WTC11 (cell line): Measurements from ENCODE around the gene DOCK1. TPM values are rescaled to one million over a fixed set of nuclear protein-coding genes. Genes with fewer than 3 reads are reported as not detected.
A peak's percentile ranks its signal among the peaks of the same experiment; 100 is the strongest.

Source experiments
- ATAC-seq: fragments of 200-7000 bp; cut with Tn5 transposase; 2 replicates; pipeline ENCODE4 v1.10.0; 2021; ENCODE audit warnings: mild to moderate bottlenecking, moderate library complexity
- CTCF ChIA-PET: fragments of 300-600 bp; sonication (Branson Sonifier 250); formaldehyde crosslinking; loops from one replicate; lab custom pipeline; 2021; ENCODE audit warnings: antibody characterized with exemption; lab: Charles Lee
- POLR2A ChIA-PET: fragments of 350-600 bp; sonication (Branson Sonifier 250); formaldehyde crosslinking; loops from one replicate; lab custom pipeline; 2021; ENCODE audit warnings: antibody characterized with exemption; lab: Charles Lee
- DNase-seq: peaks from one replicate; pipeline ENCODE4 v3.0.0; 2021; ENCODE audit warnings: low spot score
- H3K27ac Mint-ChIP-seq: 2 replicates; pipeline ENCODE4 v1.8.0; 2021; ENCODE audit warnings: mixed read lengths
- H3K27me3 Mint-ChIP-seq: 2 replicates; pipeline ENCODE4 v1.8.0; 2021; ENCODE audit warnings: low read depth, mild to moderate bottlenecking, moderate library complexity, mixed read lengths
- H3K36me3 Mint-ChIP-seq: 2 replicates; pipeline ENCODE4 v1.8.0; 2021; ENCODE audit warnings: mixed read lengths
- H3K4me1 Mint-ChIP-seq: 2 replicates; pipeline ENCODE4 v1.8.0; 2022; ENCODE audit warnings: mixed read lengths
- H3K4me3 Mint-ChIP-seq: 2 replicates; pipeline ENCODE4 v1.8.0; 2021; ENCODE audit warnings: mild to moderate bottlenecking, moderate library complexity, mixed read lengths
- H3K9me3 Mint-ChIP-seq: 2 replicates; pipeline ENCODE4 v1.8.0; 2021; ENCODE audit warnings: mixed read lengths
- ARID4B ChIP-seq: sonication (generic); formaldehyde crosslinking; IDR thresholded peaks from 2 replicates; pipeline ENCODE4 v1.8.0; 2023; ENCODE audit warnings: missing genetic modification reagents, mild to moderate bottlenecking, borderline replicate concordance
- ATF1 ChIP-seq: sonication (generic); formaldehyde crosslinking; IDR thresholded peaks from 2 replicates; pipeline ENCODE4 v1.8.1; 2023; ENCODE audit warnings: mild to moderate bottlenecking, moderate library complexity, missing genetic modification reagents
- FOXP1 ChIP-seq: sonication (generic); formaldehyde crosslinking; IDR thresholded peaks from 2 replicates; pipeline ENCODE4 v1.8.0; 2022; ENCODE audit warnings: missing genetic modification reagents, mild to moderate bottlenecking, moderate library complexity, borderline replicate concordance
- GRHL2 ChIP-seq: fragments of 250-450 bp; sonication (Bioruptor Pico); IDR thresholded peaks from 2 replicates; pipeline ENCODE4 v1.8.0; 2022; ENCODE audit warnings: mild to moderate bottlenecking, moderate library complexity; ENCODE audit not compliant: insufficient replicate concordance, severe bottlenecking
- HMGXB4 ChIP-seq: sonication (generic); formaldehyde crosslinking; IDR thresholded peaks from 2 replicates; pipeline ENCODE4 v1.8.1; 2023; ENCODE audit warnings: mild to moderate bottlenecking, moderate library complexity, missing genetic modification reagents
- JAZF1 ChIP-seq: fragments of 250-450 bp; sonication (Bioruptor Pico); IDR thresholded peaks from 2 replicates; pipeline ENCODE4 v1.9.0; 2021; ENCODE audit warnings: moderate library complexity, mild to moderate bottlenecking, inconsistent platforms
- KAT7 ChIP-seq: sonication (generic); formaldehyde crosslinking; IDR thresholded peaks from 2 replicates; pipeline ENCODE4 v1.8.1; 2023; ENCODE audit warnings: missing genetic modification reagents, mild to moderate bottlenecking, borderline replicate concordance
- MXD4 ChIP-seq: fragments of 250-450 bp; sonication (Bioruptor Pico); IDR thresholded peaks from 2 replicates; pipeline ENCODE4 v1.8.0; 2021; ENCODE audit warnings: mild to moderate bottlenecking, moderate library complexity, borderline replicate concordance
- MYBL2 ChIP-seq: sonication (generic); formaldehyde crosslinking; IDR thresholded peaks from 2 replicates; pipeline ENCODE4 v1.8.1; 2023; ENCODE audit warnings: mild to moderate bottlenecking, moderate library complexity, missing genetic modification reagents
- TEAD4 ChIP-seq: sonication (generic); formaldehyde crosslinking; IDR thresholded peaks from 2 replicates; pipeline ENCODE4 v1.8.0; 2022; ENCODE audit warnings: mild to moderate bottlenecking, missing genetic modification reagents
- USF1 ChIP-seq: sonication (generic); formaldehyde crosslinking; IDR thresholded peaks from 2 replicates; pipeline ENCODE4 v1.8.0; 2022; ENCODE audit warnings: mild to moderate bottlenecking, missing genetic modification reagents
- ZNF138 ChIP-seq: sonication (generic); formaldehyde crosslinking; conservative IDR thresholded peaks from 2 replicates; pipeline ENCODE4 v1.8.1; 2022; ENCODE audit warnings: mild to moderate bottlenecking, moderate library complexity, missing genetic modification reagents
- ZNF317 ChIP-seq: sonication (generic); formaldehyde crosslinking; IDR thresholded peaks from 2 replicates; pipeline ENCODE4 v1.8.1; 2023; ENCODE audit warnings: low read depth, mild to moderate bottlenecking, moderate library complexity, missing genetic modification reagents, borderline replicate concordance
- total RNA-seq: library from RNA; stranded (reverse); gene quantifications from 3 replicates; pipeline ENCODE4 v1.2.3, GENCODE V29; 2021
- TF ChIP-seq, protein P1 (sequence below): sonication (generic); formaldehyde crosslinking; IDR thresholded peaks from 2 replicates; pipeline ENCODE4 v1.8.0; 2022; ENCODE audit warnings: mild to moderate bottlenecking, missing genetic modification reagents
- TF ChIP-seq, protein P2 (sequence below): fragments of 250-450 bp; sonication (Bioruptor Pico); IDR thresholded peaks from 2 replicates; pipeline ENCODE4 v1.9.0; 2021; ENCODE audit warnings: mild to moderate bottlenecking, borderline replicate concordance
- TF ChIP-seq, protein P3 (sequence below): sonication (generic); formaldehyde crosslinking; IDR thresholded peaks from 2 replicates; pipeline ENCODE4 v1.8.1; 2023; ENCODE audit warnings: mild to moderate bottlenecking, missing genetic modification reagents, borderline replicate concordance

The DOCK1 gene
- total RNA-seq, 1 experiment from 2014 or later: 52.1 TPM

DNA sequence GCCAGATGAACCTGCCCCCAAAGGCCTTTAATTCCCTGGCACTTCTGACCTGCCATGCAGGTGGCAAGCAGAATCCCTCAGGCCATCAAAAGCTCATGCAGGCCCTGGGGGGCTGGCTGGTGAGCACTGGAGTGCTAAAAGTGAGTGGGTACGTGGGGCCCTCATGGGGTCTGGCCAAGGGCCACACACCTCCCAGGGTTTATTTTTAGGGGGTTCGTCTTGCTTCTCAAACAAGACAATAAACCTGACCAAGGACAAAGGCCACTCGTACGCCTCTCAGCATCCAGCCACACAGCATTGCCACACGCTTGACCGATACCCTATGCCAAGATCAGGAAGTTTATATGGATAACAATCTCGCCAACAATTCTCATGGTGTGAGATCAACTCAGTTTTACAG lies 33.1 kb upstream of the DOCK1 start (continued):
- TF ChIP-seq MXD4 (CRISPR knock-in tag): no peak
- no peak for TF ChIP-seq JAZF1 (CRISPR knock-in tag)
- TF ChIP-seq, protein P1, sequence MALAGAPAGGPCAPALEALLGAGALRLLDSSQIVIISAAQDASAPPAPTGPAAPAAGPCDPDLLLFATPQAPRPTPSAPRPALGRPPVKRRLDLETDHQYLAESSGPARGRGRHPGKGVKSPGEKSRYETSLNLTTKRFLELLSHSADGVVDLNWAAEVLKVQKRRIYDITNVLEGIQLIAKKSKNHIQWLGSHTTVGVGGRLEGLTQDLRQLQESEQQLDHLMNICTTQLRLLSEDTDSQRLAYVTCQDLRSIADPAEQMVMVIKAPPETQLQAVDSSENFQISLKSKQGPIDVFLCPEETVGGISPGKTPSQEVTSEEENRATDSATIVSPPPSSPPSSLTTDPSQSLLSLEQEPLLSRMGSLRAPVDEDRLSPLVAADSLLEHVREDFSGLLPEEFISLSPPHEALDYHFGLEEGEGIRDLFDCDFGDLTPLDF: no peak
- TF ChIP-seq, all 79 proteins: peak for 0

GRCh38 chr10:126872768-126873167 lies 32.5 kb upstream of the DOCK1 start:
- peaks cover 12% of the 10 kb centered on the region for H3K9me3 Mint-ChIP-seq
- no peaks in the 10 kb centered on the region for H3K27me3 Mint-ChIP-seq
- H3K4me3 Mint-ChIP-seq: no peak overlapping the region
- H3K36me3 Mint-ChIP-seq: no peaks in the 10 kb centered on the region
- peak overlapping the region; percentile 22; the same call in 1 of the 2 replicates for H3K27ac Mint-ChIP-seq
- ChIA-PET CTCF (interaction anchor here (0.6 to 0.7 kb wide), 4 partner anchors 41 to 306 kb away, joined by 3 to 5 read pairs (median 4); no protein-coding TSS in a partner anchor), POLR2A (interaction anchor here (0.6 kb wide), 1 partner anchor 70 kb away, joined by 5 read pairs; no protein-coding TSS in a partner anchor)
- TF ChIP-seq MYBL2 (CRISPR knock-in tag) (no peak), ZNF138 (CRISPR knock-in tag) (no peak)
- TF ChIP-seq, protein P2, sequence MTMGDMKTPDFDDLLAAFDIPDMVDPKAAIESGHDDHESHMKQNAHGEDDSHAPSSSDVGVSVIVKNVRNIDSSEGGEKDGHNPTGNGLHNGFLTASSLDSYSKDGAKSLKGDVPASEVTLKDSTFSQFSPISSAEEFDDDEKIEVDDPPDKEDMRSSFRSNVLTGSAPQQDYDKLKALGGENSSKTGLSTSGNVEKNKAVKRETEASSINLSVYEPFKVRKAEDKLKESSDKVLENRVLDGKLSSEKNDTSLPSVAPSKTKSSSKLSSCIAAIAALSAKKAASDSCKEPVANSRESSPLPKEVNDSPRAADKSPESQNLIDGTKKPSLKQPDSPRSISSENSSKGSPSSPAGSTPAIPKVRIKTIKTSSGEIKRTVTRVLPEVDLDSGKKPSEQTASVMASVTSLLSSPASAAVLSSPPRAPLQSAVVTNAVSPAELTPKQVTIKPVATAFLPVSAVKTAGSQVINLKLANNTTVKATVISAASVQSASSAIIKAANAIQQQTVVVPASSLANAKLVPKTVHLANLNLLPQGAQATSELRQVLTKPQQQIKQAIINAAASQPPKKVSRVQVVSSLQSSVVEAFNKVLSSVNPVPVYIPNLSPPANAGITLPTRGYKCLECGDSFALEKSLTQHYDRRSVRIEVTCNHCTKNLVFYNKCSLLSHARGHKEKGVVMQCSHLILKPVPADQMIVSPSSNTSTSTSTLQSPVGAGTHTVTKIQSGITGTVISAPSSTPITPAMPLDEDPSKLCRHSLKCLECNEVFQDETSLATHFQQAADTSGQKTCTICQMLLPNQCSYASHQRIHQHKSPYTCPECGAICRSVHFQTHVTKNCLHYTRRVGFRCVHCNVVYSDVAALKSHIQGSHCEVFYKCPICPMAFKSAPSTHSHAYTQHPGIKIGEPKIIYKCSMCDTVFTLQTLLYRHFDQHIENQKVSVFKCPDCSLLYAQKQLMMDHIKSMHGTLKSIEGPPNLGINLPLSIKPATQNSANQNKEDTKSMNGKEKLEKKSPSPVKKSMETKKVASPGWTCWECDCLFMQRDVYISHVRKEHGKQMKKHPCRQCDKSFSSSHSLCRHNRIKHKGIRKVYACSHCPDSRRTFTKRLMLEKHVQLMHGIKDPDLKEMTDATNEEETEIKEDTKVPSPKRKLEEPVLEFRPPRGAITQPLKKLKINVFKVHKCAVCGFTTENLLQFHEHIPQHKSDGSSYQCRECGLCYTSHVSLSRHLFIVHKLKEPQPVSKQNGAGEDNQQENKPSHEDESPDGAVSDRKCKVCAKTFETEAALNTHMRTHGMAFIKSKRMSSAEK: no peak
- peak; percentile 62 for ATAC-seq
- H3K4me1 Mint-ChIP-seq: peaks cover 21% of the 10 kb centered on the region
- no peak for DNase-seq

GRCh38 chr10:126876456-126876855 lies 28.8 kb upstream of the DOCK1 start:
- Mint-ChIP-seq H3K4me3 (no peak overlapping the region), H3K9me3 (no peaks in the 10 kb centered on the region), H3K27me3 (no peaks in the 10 kb centered on the region), H3K36me3 (no peaks in the 10 kb centered on the region), H3K4me1 (peaks cover 33% of the 10 kb centered on the region), H3K27ac (no peak overlapping the region)
- POLR2A ChIA-PET: no interaction called here
- CTCF ChIA-PET: interaction anchor here (0.9 kb wide), 1 partner anchor 29 kb away, joined by 4 read pairs; no protein-coding TSS in a partner anchor
- ATAC-seq: no peak
- no peak for DNase-seq
- TF ChIP-seq ZNF317: no peak
- TF ChIP-seq KAT7: no peak
- no peak for TF ChIP-seq ARID4B (CRISPR knock-in tag)
- TF ChIP-seq FOXP1 (CRISPR knock-in tag): no peak
- no peak for TF ChIP-seq TEAD4 (CRISPR knock-in tag)
- TF ChIP-seq, protein P3, sequence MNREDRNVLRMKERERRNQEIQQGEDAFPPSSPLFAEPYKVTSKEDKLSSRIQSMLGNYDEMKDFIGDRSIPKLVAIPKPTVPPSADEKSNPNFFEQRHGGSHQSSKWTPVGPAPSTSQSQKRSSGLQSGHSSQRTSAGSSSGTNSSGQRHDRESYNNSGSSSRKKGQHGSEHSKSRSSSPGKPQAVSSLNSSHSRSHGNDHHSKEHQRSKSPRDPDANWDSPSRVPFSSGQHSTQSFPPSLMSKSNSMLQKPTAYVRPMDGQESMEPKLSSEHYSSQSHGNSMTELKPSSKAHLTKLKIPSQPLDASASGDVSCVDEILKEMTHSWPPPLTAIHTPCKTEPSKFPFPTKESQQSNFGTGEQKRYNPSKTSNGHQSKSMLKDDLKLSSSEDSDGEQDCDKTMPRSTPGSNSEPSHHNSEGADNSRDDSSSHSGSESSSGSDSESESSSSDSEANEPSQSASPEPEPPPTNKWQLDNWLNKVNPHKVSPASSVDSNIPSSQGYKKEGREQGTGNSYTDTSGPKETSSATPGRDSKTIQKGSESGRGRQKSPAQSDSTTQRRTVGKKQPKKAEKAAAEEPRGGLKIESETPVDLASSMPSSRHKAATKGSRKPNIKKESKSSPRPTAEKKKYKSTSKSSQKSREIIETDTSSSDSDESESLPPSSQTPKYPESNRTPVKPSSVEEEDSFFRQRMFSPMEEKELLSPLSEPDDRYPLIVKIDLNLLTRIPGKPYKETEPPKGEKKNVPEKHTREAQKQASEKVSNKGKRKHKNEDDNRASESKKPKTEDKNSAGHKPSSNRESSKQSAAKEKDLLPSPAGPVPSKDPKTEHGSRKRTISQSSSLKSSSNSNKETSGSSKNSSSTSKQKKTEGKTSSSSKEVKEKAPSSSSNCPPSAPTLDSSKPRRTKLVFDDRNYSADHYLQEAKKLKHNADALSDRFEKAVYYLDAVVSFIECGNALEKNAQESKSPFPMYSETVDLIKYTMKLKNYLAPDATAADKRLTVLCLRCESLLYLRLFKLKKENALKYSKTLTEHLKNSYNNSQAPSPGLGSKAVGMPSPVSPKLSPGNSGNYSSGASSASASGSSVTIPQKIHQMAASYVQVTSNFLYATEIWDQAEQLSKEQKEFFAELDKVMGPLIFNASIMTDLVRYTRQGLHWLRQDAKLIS: no peak
- TF ChIP-seq HMGXB4 (CRISPR knock-in tag): no peak
- no peak for TF ChIP-seq GRHL2 (CRISPR knock-in tag)
- TF ChIP-seq USF1 (CRISPR knock-in tag): no peak
- TF ChIP-seq ATF1: no peak
